Measurements from ENCODE around the gene SLC22A1.

GRCh38 chr6:160116411-160116810, 5.2 kb upstream of the SLC22A1 start:
- TF ChIP-seq EGR1 (IDR thresholded peaks at IDR 0.05) (no peak), NFIC (IDR thresholded peaks at IDR 0.05) (no peak), TAF1 (IDR thresholded peaks at IDR 0.05; ENCODE audit: low read depth) (no peak), FOXM1 (IDR thresholded peaks at IDR 0.05; ENCODE audit: borderline replicate concordance, low read depth) (no peak), CEBPB (IDR thresholded peaks at IDR 0.05) (no peak), EP300 (IDR thresholded peaks at IDR 0.05; ENCODE audit: borderline replicate concordance) (no peak)

Data from Ishikawa (cell line).